HL-60 (cell line): ENCODE data around the gene LYSMD3.

Experiments
- DNase-seq, 2 experiments: peaks; one replicate each; pipeline ENCODE4 v3.0.0-alpha.2; 2010 to 2020; ENCODE audit warnings: low read depth in 1 of 2, low spot score in 1 of 2
- H3K27ac ChIP-seq: fragments of 250-450 bp; sonication (Bioruptor Pico); replicated peaks from 2 replicates; pipeline ENCODE4 v1.5.1; 2020; ENCODE audit warnings: mild to moderate bottlenecking, moderate library complexity
- H3K27me3 ChIP-seq: fragments of 250-450 bp; sonication (Bioruptor Pico); 2 replicates; pipeline ENCODE4 v1.5.1; 2021; ENCODE audit warnings: mild to moderate bottlenecking, moderate library complexity; ENCODE audit not compliant: insufficient read depth, poor library complexity, severe bottlenecking
- H3K4me3 ChIP-seq: replicated peaks from 2 replicates; pipeline ENCODE4 v1.5.1; 2011; ENCODE audit warnings: mild to moderate bottlenecking, control low read depth, low read length; ENCODE audit not compliant: insufficient read depth
- CTCF ChIP-seq: IDR thresholded peaks from one replicate; pipeline ENCODE4 v1.5.1; 2011; ENCODE audit warnings: low read length, control low read depth, inconsistent platforms; ENCODE audit not compliant: insufficient read depth
- GABPA ChIP-seq: IDR thresholded peaks from 2 replicates; pipeline ENCODE4 v1.6.1; 2012; ENCODE audit warnings: low read depth
- POLR2AphosphoS5 ChIP-seq: IDR thresholded peaks from 2 replicates; pipeline ENCODE4 v1.6.1; 2012; ENCODE audit warnings: low read depth
- REST ChIP-seq: IDR thresholded peaks from 2 replicates; pipeline ENCODE4 v1.6.1; 2012; ENCODE audit warnings: low read depth; ENCODE audit not compliant: insufficient replicate concordance
- SPI1 ChIP-seq: IDR thresholded peaks from 2 replicates; pipeline ENCODE4 v1.6.1; 2012; ENCODE audit warnings: low read depth, mild to moderate bottlenecking, borderline replicate concordance

The LYSMD3 gene

GRCh38 chr5:90480699-90481098 is 48.7 kb downstream of the LYSMD3 start:
- H3K27ac ChIP-seq: no peak overlapping the region
- no peaks in the 10 kb centered on the region for H3K27me3 ChIP-seq
- no peak overlapping the region for H3K4me3 ChIP-seq
- TF ChIP-seq POLR2AphosphoS5 (no peak), GABPA (no peak), REST (no peak)
- no peak for DNase-seq

GRCh38 chr5:90479611-90480385 is 49.6 kb downstream of the LYSMD3 start:
- no peak overlapping the region for H3K4me3 ChIP-seq
- H3K27me3 ChIP-seq: no peaks in the 10 kb centered on the region
- H3K27ac ChIP-seq: no peak overlapping the region
- no peak for DNase-seq
- TF ChIP-seq GABPA (no peak), CTCF (no peak), POLR2AphosphoS5 (no peak), SPI1 (no peak), REST (no peak)

- H3K27ac ChIP-seq: no peak overlapping the region
These were observed 51.7 kb downstream of the LYSMD3 start for GRCh38 chr5:90477621-90478215.

More at GRCh38 chr5:90477621-90478215, 51.7 kb downstream of the LYSMD3 start:
- TF ChIP-seq GABPA (no peak), SPI1 (no peak), REST (no peak), POLR2AphosphoS5 (no peak), CTCF (no peak)
- no peak for DNase-seq
- Histone ChIP-seq H3K4me3 (no peak overlapping the region), H3K27me3 (no peaks in the 10 kb centered on the region)
